Prostate gland (tissue), 2 donors: ENCODE data around the gene DTX1. TPM values are rescaled to one million over a fixed set of nuclear protein-coding genes. Genes with fewer than 3 reads are reported as not detected.

ENCODE experiments used
- DNase-seq: peaks from one replicate; pipeline ENCODE4 v3.0.0-alpha.2; 2019; ENCODE audit warnings: low spot score
- H3K27ac ChIP-seq, 2 donors: fragments of 200-600 bp; sonication (generic); 2 replicates each; pipeline ENCODE4 v1.5.1; 2017 to 2019
- H3K27me3 ChIP-seq: fragments of 200-600 bp; sonication (generic); replicated peaks from 2 replicates; pipeline ENCODE4 v1.5.1; 2019; ENCODE audit not compliant: insufficient read depth
- H3K36me3 ChIP-seq, 2 donors: fragments of 200-600 bp; sonication (generic); 1 replicate in 1 of 2; 2 replicates in 1 of 2; pipeline versions ENCODE4 v1.5.1 to v1.8.1; 2017 to 2019
- H3K4me1 ChIP-seq: fragments of 200-600 bp; sonication (generic); replicated peaks from 2 replicates; pipeline ENCODE4 v1.5.1; 2019
- H3K4me3 ChIP-seq, 2 donors: fragments of 200-600 bp; sonication (generic); 2 replicates each; pipeline ENCODE4 v1.5.1; 2017 to 2019
- H3K9me3 ChIP-seq: fragments of 200-600 bp; sonication (generic); 2 replicates; pipeline ENCODE4 v1.5.1; 2017
- POLR2A ChIP-seq: fragments of 450-650 bp; IDR thresholded peaks from one replicate; pipeline ENCODE4 v1.6.1; 2016; ENCODE audit warnings: antibody characterized with exemption, mild to moderate bottlenecking
- POLR2AphosphoS5 ChIP-seq: sonication (generic); formaldehyde crosslinking; IDR thresholded peaks from one replicate; pipeline ENCODE4 v1.6.1; 2017; ENCODE audit warnings: antibody characterized with exemption
- WGBS: methylation state at CpG from one replicate; pipeline ENCODE4 v1.1.5; 2018; 5-methylcytosine and 5-hydroxymethylcytosine counted together
- intact Hi-C: fragments of 100-400 bp; cut with DNase I; formaldehyde crosslinking; loops from one replicate; pipeline ENCODE4 v1.14.2; 2022
- total RNA-seq, 2 donors: library from RNA; depleted of rRNA; stranded (reverse); fragments of >200 nt; gene quantifications; one replicate each; pipeline ENCODE4 v1.1.0, GENCODE V29; 2016
- TF ChIP-seq, protein P1 (sequence below), 4 experiments: fragments of 200-600 bp in 2 of 4; fragments of 450-650 bp in 2 of 4; sonication (generic) in 2 of 4; IDR thresholded peaks; 1 replicate in 3 of 4; 2 replicates in 1 of 4; pipeline ENCODE4 v1.5.1; 2016 to 2019; ENCODE audit warnings: antibody characterized with exemption in 4 of 4, mild to moderate bottlenecking in 2 of 4, moderate library complexity in 2 of 4

The DTX1 gene
- total RNA-seq, 2 donors from 2014 or later: 2.6 to 21.2 TPM

DNA sequence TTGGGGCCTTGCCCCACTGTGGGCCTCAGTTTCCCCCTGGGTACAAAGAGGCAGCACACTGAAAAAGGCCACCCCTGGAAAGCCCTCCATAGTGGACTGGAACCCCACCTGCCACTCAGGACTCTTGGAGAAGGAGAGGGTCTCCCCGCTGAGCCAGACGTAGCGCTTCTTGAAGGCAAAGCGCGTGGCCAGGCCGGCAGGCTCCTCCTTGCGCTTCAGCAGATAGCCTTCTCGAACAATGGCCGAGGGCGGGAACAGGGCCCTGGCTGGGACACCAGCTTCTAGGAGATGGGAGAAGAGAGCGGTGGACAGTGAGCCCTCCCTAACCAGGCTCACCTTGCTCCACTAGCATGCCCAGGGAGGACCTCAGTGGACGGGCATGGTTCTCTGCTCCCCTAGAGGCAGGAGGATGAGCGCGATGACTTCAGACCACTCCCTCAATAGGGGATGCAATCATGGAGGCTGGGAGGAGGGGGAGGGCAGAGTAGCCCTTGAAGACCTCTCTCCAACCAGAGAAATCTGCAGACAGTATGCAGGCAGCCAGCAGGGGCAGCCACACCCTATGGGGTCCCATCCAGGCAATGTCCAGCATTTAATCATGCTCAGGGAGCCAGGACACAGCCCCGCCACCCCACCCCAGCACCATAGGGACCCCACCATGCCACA is 49.2 kb downstream of the DTX1 start:
- 87% methylated on average over 15 of the region's 15 CpGs for WGBS
- Histone ChIP-seq H3K4me1 (no peaks in the 10 kb centered on the region), H3K27me3 (peaks cover 6% of the 10 kb centered on the region), H3K4me3 (no peak overlapping the region), H3K9me3 (no peaks in the 10 kb centered on the region), H3K27ac (no peak overlapping the region), H3K36me3 (no peaks in the 10 kb centered on the region)
- TF ChIP-seq POLR2AphosphoS5 (no peak), POLR2A (no peak)
- TF ChIP-seq, protein P1, sequence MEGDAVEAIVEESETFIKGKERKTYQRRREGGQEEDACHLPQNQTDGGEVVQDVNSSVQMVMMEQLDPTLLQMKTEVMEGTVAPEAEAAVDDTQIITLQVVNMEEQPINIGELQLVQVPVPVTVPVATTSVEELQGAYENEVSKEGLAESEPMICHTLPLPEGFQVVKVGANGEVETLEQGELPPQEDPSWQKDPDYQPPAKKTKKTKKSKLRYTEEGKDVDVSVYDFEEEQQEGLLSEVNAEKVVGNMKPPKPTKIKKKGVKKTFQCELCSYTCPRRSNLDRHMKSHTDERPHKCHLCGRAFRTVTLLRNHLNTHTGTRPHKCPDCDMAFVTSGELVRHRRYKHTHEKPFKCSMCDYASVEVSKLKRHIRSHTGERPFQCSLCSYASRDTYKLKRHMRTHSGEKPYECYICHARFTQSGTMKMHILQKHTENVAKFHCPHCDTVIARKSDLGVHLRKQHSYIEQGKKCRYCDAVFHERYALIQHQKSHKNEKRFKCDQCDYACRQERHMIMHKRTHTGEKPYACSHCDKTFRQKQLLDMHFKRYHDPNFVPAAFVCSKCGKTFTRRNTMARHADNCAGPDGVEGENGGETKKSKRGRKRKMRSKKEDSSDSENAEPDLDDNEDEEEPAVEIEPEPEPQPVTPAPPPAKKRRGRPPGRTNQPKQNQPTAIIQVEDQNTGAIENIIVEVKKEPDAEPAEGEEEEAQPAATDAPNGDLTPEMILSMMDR (IDR thresholded peaks at IDR 0.05): no peak
- no peak for DNase-seq
- intact Hi-C loops: no loop called here

DNA sequence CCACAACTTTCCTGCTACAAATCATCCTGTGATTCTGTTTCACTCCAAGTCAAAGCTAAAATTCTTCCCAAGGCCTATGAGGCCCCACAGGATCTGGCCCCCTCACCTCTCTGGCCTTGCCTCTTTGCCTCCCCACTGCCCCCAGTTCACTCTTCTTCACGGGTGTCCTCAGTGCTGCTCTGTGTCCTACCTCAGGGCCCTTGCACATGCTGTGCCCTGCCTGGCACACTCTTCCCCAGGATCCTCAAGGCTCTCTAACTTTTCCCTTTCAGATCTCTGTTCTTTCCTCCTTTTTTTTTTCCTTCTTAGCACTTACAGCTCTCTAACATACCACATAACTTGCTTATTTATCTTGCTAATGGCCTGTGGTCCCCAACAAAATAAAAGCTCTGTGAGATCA is 49.8 kb downstream of the DTX1 start:
- no peaks in the 10 kb centered on the region for H3K9me3 ChIP-seq
- no peak for TF ChIP-seq POLR2A
- no peak for TF ChIP-seq POLR2AphosphoS5
- TF ChIP-seq, protein P1 (IDR thresholded peaks at IDR 0.05): no peak
- H3K27me3 ChIP-seq: peaks cover 6% of the 10 kb centered on the region
- DNase-seq: no peak
- no peak overlapping the region for H3K4me3 ChIP-seq
- intact Hi-C loops: no loop called here
- no peaks in the 10 kb centered on the region for H3K36me3 ChIP-seq
- no peak overlapping the region for H3K27ac ChIP-seq
- no peaks in the 10 kb centered on the region for H3K4me1 ChIP-seq
- 59% methylated on average over 1 of the region's 1 CpG for WGBS

DNA sequence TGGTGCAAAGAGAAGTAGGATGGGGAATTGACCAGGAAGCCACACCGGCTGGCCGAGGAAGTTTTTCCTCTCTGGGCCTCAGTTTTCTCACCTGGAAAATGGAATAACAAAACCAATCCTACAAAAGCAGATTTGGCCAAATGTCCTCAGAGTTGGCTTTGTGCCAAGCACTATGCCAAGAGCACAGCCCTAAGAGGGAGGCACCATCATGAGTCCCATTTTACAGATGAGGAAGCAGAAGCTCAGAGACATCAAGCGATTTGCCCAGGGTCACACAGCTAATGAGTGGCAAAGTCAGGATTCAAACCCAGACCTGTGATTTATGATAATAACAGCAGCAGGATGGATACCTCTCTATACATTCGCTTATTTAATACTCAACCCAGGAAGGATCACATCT is 51.8 kb downstream of the DTX1 start:
- H3K27me3 ChIP-seq: peaks cover 6% of the 10 kb centered on the region
- no peaks in the 10 kb centered on the region for H3K36me3 ChIP-seq
- 96% methylated on average over 4 of the region's 4 CpGs for WGBS
- no peak overlapping the region for H3K27ac ChIP-seq
- intact Hi-C loops: no loop called here
- no peak for DNase-seq
- TF ChIP-seq POLR2AphosphoS5 (no peak), POLR2A (no peak)
- TF ChIP-seq, protein P1 (IDR thresholded peaks at IDR 0.05): no peak
- H3K4me3 ChIP-seq: no peak overlapping the region
- no peaks in the 10 kb centered on the region for H3K9me3 ChIP-seq
- H3K4me1 ChIP-seq: no peaks in the 10 kb centered on the region

DNA sequence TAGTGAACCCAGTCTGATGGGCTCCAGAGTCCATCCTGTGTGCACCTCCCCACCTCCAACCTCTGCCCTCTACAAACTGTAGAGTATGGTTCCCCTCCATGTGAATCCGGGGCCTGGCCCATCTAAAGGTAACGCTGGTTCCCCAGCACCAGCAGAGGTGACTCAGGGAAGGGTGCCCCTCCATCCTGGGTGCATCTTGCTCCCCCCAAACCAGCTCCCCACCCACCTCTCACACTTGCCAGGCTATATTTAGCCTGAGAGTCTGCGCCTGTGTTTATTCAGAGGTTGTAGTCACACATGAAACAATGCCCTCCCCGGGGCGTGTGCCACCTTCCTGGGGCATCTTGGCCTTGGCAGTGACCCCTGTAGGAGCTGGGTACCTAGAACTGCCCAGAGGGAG is 52.8 kb downstream of the DTX1 start:
- no peaks in the 10 kb centered on the region for H3K4me1 ChIP-seq
- H3K27me3 ChIP-seq: no peaks in the 10 kb centered on the region
- H3K9me3 ChIP-seq: no peaks in the 10 kb centered on the region
- intact Hi-C loops: no loop called here
- H3K27ac ChIP-seq: no peak overlapping the region
- no peaks in the 10 kb centered on the region for H3K36me3 ChIP-seq
- 75% methylated on average over 4 of the region's 5 CpGs for WGBS
- TF ChIP-seq POLR2A (no peak), POLR2AphosphoS5 (no peak)
- TF ChIP-seq, protein P1 (IDR thresholded peaks at IDR 0.05): no peak
- H3K4me3 ChIP-seq: no peak overlapping the region
- DNase-seq: no peak

DNA sequence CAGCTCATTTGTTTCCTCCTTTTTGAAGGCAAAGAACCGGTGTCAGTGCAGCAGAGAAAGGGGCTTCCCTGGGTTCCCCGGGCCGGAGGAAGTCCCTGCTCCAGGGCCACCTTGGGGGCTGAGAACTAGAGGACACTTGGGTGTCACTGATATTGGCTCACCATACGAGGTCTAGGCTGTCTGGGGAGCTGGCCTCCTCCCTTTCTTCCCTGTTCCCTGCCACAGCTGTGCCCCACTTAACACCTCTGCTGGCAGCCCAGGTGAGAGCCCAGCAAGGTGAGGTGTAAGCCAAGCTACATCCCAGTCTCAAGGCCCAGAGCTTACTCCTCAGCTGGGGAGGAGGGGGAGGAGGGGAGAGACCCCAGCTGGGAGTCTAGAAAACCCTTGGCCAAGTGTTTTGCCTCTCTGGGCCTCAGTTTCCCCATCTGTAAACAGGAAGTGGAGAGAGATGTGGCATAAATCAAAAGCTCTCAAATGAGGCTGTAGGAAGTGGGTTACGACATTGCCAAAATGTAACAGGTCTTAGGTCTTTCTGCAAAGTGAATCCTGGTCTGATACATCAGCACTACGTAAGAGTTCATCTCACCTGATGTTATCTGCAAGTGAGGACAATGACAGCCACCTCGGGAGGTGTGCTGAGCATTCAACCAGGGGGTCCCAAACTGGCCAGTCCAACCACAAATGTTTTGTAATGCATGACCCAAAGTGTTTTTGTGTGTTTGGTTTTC is 53.5 kb downstream of the DTX1 start:
- TF ChIP-seq, protein P1 (IDR thresholded peaks at IDR 0.05): no peak
- TF ChIP-seq POLR2AphosphoS5 (no peak), POLR2A (no peak)
- Histone ChIP-seq H3K9me3 (no peaks in the 10 kb centered on the region), H3K36me3 (no peaks in the 10 kb centered on the region), H3K4me3 (no peak overlapping the region), H3K27me3 (no peaks in the 10 kb centered on the region), H3K27ac (no peak overlapping the region), H3K4me1 (no peaks in the 10 kb centered on the region)
- no peak for DNase-seq
- intact Hi-C loops: no loop called here
- WGBS: 66% methylated on average over 7 of the region's 7 CpGs
